Measurements from ENCODE around the gene MYD88. TPM values are rescaled to one million over a fixed set of nuclear protein-coding genes. Genes with fewer than 3 reads are reported as not detected.

Gene MYD88
- total RNA-seq, 1 donor from 2014 or later = 35.2 TPM

DNA sequence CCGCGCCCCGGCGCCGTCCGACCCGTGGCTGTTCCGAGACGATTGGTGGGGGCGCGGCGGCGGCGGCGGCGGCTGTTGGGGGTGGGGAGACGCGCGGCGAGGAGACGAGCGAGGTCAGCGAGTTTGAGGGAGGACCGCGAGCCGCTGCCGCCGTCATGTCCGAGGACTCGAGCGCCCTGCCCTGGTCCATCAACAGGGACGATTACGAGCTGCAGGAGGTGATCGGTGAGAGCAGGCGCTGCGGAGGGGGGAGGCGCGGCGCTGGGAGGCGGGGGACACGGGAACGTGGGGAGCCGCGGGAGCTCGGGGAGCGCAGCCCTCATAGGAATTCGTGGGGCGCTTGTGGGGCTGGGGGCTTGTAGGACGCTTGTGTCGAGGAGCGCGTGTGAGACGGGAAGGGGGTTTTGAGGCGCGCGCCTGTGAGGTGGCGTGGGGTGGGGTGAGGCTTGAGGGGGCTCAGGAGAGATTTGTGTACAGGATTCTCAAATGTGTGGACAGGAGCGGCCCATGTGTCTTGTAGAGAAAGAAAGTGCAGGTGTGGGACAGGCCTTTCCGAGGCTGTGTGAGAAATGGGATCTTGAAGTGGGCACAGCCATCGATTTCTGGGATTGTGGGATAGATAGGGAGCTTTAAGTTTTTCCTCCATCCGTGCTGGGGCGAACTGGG lies 27.4 kb downstream of the MYD88 start:
- DNase-seq (ENCODE audit: low spot score) = peak; percentile 45

- no peak for DNase-seq (ENCODE audit: low spot score)
These were observed 29.1 kb downstream of the MYD88 start for GRCh38 chr3:38167591-38167990.

DNA sequence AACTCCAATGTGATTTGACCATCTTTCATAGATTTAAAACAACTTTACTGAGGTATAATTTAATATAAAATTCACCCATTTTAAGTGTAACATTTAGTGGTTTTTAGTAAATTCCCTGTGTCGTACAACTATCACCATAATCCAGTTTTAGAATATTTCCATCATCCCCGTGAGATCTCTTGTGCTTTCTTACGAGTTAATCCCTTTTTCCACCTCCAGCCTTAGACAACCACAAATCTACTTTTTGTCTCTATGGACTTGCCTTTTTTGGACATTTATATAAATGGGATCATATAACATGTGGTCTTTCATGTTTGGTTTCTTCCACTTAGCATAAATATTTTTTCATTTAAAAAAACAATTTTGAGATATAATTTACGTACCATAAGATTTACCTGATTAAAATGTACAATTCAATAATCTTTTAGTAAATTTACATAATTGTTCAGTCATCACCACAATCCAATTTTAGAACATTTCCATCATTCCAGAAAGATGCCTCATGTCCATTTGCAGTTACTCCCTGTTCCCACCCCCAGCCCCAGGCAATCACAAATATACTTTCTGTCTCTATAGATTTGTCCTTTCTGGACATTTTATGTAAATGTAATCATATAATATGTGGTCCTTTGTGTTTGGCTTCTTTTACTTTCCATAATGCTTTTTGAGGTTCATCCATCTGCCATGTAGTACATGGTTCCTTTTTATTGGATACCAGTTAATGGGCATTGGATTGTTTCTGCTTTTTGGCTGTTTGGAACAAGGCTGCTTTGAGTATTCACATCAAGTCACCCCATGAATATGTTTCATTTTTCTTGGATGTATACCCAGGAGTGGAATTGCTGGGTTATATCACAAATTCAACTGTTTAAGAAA lies 29.9 kb downstream of the MYD88 start:
- no peak for DNase-seq (ENCODE audit: low spot score)

- DNase-seq (ENCODE audit: low spot score) = no peak
These were observed 30.5 kb downstream of the MYD88 start for GRCh38 chr3:38169027-38169317.

- DNase-seq (ENCODE audit: low spot score) = no peak
These were observed 32.3 kb downstream of the MYD88 start for GRCh38 chr3:38170722-38171121.

- DNase-seq (ENCODE audit: low spot score) = no peak
These were observed 33.2 kb downstream of the MYD88 start for GRCh38 chr3:38171622-38172021.

- no peak for DNase-seq (ENCODE audit: low spot score)
These were observed 35.5 kb downstream of the MYD88 start for GRCh38 chr3:38173834-38174418.

DNA sequence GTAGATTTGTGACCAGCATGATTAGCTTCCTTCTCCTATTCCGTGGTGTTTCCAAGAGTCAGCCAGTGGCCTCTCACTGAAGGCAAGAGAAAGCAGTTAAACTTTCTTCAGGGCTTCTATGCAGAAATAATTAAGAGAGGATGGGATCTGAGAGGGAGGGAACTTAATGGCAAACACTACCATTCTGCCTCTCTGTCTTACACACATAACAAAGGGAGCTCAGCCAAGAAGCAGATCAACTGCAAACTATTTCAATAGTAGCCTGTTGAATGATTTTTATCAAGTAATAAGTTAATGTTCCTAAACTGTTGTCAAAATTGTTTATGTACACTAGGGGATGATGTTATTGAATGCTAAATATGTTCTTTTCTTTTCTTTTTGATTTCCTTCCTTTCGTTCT lies 38.7 kb downstream of the MYD88 start:
- no peak for DNase-seq (ENCODE audit: low spot score)

DNA sequence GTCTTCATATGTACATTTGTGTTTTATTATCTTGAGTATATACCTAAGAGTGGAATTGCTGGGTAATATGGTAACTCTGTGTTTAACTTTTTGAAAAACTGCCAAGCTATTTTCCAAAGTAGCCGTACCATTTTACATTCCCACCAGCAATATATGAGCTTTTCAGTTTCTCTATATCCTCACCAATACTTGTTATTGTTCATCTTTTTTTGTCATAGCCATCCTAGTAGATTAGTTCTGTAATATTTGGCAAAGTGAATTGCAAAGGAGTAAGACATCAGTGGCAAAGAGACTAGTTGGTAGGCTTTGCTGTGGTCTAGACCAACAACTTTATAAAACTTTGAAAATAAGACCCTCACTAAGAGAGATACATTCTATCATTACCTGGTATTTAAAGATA lies 48.3 kb downstream of the MYD88 start:
- no peak for DNase-seq (ENCODE audit: low spot score)

GRCh38 chr3:38190481-38190881 lies 52.0 kb downstream of the MYD88 start:
- no peak for DNase-seq (ENCODE audit: low spot score)

Other genes starting within 250 kb of the MYD88 start
- 131 TPM for gene VILL, start 147.9 kb upstream of the MYD88 start, total RNA-seq
- gene PLCD1, start 109.0 kb upstream of the MYD88 start, total RNA-seq = 43.9 TPM
- 4.7 TPM for gene DLEC1, start 99.5 kb upstream of the MYD88 start, total RNA-seq
- 135 TPM for gene ACAA1, start 1.5 kb upstream of the MYD88 start, total RNA-seq
- gene OXSR1, start 26.9 kb downstream of the MYD88 start, total RNA-seq = 36.7 TPM
- 0.95 TPM for gene SLC22A13, start 127.2 kb downstream of the MYD88 start, total RNA-seq
- 0.46 TPM for gene SLC22A14, start 143.6 kb downstream of the MYD88 start, total RNA-seq
- 5.8 TPM for gene XYLB, start 208.1 kb downstream of the MYD88 start, total RNA-seq